Gastroesophageal sphincter (tissue), 3 donors: Measurements from ENCODE around the gene SLC7A6.

Experiments
- EP300 ChIP-seq: sonication (generic); formaldehyde crosslinking; IDR thresholded peaks from one replicate; pipeline ENCODE4 v1.6.1; 2017; ENCODE audit warnings: antibody characterized with exemption, mild to moderate bottlenecking
- POLR2A ChIP-seq, 2 donors: fragments of 450-650 bp; IDR thresholded peaks; one replicate each; pipeline ENCODE4 v1.6.1; 2017; ENCODE audit warnings: antibody characterized with exemption in 2 of 2, mild to moderate bottlenecking in 2 of 2, moderate library complexity in 1 of 2
- POLR2AphosphoS5 ChIP-seq: sonication (generic); formaldehyde crosslinking; IDR thresholded peaks from one replicate; pipeline ENCODE4 v1.6.1; 2017; ENCODE audit warnings: antibody characterized with exemption
- TF ChIP-seq, protein P1 (sequence below), 4 experiments: fragments of 200-600 bp in 2 of 4; fragments of 450-650 bp in 2 of 4; sonication (generic) in 1 of 4; IDR thresholded peaks; one replicate each; pipeline ENCODE4 v1.5.1; 2017 to 2019; ENCODE audit warnings: antibody characterized with exemption in 4 of 4, mild to moderate bottlenecking in 2 of 4, moderate library complexity in 2 of 4

DNA sequence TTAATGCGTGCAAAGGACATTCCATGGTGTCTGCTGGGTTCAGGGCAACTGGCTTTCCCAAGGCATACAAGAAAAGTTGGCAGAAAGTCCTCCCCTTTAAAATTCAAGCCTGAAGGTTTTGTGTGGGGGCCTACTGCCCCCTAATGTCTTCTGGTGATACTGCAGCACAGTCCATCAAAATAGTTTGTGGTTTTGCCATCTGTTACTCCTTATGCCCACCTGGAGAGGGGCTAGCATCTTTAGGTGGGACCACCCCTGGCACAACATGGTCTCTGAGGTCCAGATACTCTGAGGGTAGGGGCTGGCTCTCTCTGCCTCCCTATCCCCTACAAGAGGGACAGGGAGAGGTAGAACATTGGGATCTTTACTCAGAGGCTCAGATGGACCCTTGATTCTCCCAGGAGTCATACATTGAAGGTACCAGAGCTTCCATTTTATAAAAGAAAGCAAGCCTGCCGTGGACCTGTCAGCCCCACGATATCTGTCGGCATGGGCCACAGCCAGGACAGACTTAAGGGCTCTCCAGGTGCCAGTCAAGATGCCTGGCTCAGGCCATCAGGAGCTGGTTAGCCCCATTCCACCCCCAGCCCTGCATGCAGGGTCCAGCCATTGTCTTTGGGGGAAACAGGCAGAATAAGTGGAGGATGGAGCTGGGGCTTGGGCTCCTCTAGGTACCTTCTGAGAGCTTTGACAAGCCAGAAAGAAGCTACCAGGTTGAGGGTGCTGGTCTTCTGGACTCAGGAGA is 34.7 kb upstream of the SLC7A6 start:
- TF ChIP-seq, protein P1, sequence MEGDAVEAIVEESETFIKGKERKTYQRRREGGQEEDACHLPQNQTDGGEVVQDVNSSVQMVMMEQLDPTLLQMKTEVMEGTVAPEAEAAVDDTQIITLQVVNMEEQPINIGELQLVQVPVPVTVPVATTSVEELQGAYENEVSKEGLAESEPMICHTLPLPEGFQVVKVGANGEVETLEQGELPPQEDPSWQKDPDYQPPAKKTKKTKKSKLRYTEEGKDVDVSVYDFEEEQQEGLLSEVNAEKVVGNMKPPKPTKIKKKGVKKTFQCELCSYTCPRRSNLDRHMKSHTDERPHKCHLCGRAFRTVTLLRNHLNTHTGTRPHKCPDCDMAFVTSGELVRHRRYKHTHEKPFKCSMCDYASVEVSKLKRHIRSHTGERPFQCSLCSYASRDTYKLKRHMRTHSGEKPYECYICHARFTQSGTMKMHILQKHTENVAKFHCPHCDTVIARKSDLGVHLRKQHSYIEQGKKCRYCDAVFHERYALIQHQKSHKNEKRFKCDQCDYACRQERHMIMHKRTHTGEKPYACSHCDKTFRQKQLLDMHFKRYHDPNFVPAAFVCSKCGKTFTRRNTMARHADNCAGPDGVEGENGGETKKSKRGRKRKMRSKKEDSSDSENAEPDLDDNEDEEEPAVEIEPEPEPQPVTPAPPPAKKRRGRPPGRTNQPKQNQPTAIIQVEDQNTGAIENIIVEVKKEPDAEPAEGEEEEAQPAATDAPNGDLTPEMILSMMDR (IDR thresholded peaks at IDR 0.05), result peak in 3 of 4 experiments; percentile 84 to 90 (median 87)
- TF ChIP-seq POLR2A (IDR thresholded peaks at IDR 0.05) (no peak), EP300 (no peak), POLR2AphosphoS5 (no peak)
